ENCODE measurements around the gene TGOLN2.
"Not testable (repeated sequence)": the region's sequence is repeated elsewhere in the genome, so short reads cannot be mapped to it uniquely, and the experiment has no call there.

Gene TGOLN2

GRCh38 chr2:85318222-85319074, 9.3 kb downstream of the TGOLN2 start:
- no peak overlapping the region for H3K4me3 ChIP-seq (ENCODE audit: low read depth, low read length)
- DNase-seq (ENCODE audit: low read depth) = no peak
- no peak for TF ChIP-seq CTCF (IDR thresholded peaks at IDR 0.05; ENCODE audit: low read depth, low read length, missing control alignments)
- in situ Hi-C loops (cut with HindIII; ENCODE audit: low sequenced_read_pairs) = no loop called here

- in situ Hi-C loops (cut with HindIII; ENCODE audit: low sequenced_read_pairs); DNase-seq (ENCODE audit: low read depth); H3K4me3 ChIP-seq (ENCODE audit: low read depth, low read length): not testable (repeated sequence)
These were observed 11.9 kb downstream of the TGOLN2 start for GRCh38 chr2:85315921-85316320.

- no peak for DNase-seq (ENCODE audit: low read depth)
- TF ChIP-seq CTCF (IDR thresholded peaks at IDR 0.05; ENCODE audit: low read depth, low read length, missing control alignments) = no peak
- in situ Hi-C loops (cut with HindIII; ENCODE audit: low sequenced_read_pairs) = no loop called here
- H3K4me3 ChIP-seq (ENCODE audit: low read depth, low read length) = no peak overlapping the region
These were observed 12.9 kb downstream of the TGOLN2 start for GRCh38 chr2:85314884-85315242.

GRCh38 chr2:85312404-85312803, 15.4 kb downstream of the TGOLN2 start:
- TF ChIP-seq CTCF (IDR thresholded peaks at IDR 0.05; ENCODE audit: low read depth, low read length, missing control alignments) = no peak
- H3K4me3 ChIP-seq (ENCODE audit: low read depth, low read length) = no peak overlapping the region
- in situ Hi-C loops (cut with HindIII; ENCODE audit: low sequenced_read_pairs) = no loop called here
- DNase-seq (ENCODE audit: low read depth) = no peak

GRCh38 chr2:85310330-85310729, 17.5 kb downstream of the TGOLN2 start:
- in situ Hi-C loops (cut with HindIII; ENCODE audit: low sequenced_read_pairs) = no loop called here
- no peak for TF ChIP-seq CTCF (IDR thresholded peaks at IDR 0.05; ENCODE audit: low read depth, low read length, missing control alignments)
- no peak for DNase-seq (ENCODE audit: low read depth)
- no peak overlapping the region for H3K4me3 ChIP-seq (ENCODE audit: low read depth, low read length)

GRCh38 chr2:85309699-85310321, 18.0 kb downstream of the TGOLN2 start:
- DNase-seq (ENCODE audit: low read depth) = no peak
- in situ Hi-C loops (cut with HindIII; ENCODE audit: low sequenced_read_pairs) = no loop called here
- no peak for TF ChIP-seq CTCF (IDR thresholded peaks at IDR 0.05; ENCODE audit: low read depth, low read length, missing control alignments)
- H3K4me3 ChIP-seq (ENCODE audit: low read depth, low read length) = no peak overlapping the region

- H3K4me3 ChIP-seq (ENCODE audit: low read depth, low read length) = no peak overlapping the region
- no peak for DNase-seq (ENCODE audit: low read depth)
- in situ Hi-C loops (cut with HindIII; ENCODE audit: low sequenced_read_pairs) = no loop called here
- TF ChIP-seq CTCF (IDR thresholded peaks at IDR 0.05; ENCODE audit: low read depth, low read length, missing control alignments) = no peak
These were observed 18.8 kb downstream of the TGOLN2 start for GRCh38 chr2:85308896-85309555.

Measured in astrocyte of the cerebellum (primary cell).